CD4-positive, alpha-beta T cell treated with Interleukin-4 for 1 hour (primary cell): ENCODE results near the gene RPS8.
"Not testable (repeated sequence)": the region's sequence is repeated elsewhere in the genome, so short reads cannot be mapped to it uniquely, and the experiment has no call there.

ENCODE experiments used
- DNase-seq, 2 donors: peaks; one replicate each; pipeline ENCODE4 v3.0.0-alpha.2; 2020 to 2022

RPS8 gene

DNA sequence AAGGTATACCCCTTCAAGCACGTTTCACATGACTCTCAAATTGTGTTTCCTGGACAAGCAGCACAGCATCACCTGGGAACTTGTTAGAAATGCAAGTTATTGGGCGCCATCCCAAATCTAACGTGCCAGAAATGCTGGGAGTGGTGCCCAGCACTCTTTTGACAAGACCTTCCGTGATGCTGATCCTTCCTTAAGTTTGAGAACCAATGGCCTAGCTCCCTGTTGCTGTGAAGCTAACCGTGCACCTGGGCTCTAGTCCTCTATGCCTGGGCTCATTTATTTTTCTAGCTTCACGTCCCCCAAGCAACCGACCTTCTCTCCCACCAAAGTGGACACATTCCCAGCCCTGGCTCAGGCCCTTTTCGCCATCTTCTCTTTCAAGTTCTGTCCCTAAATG lies 8.4 kb downstream of the RPS8 start:
- no peak for DNase-seq

GRCh38 chr1:44784094-44785028 lies 9.0 kb downstream of the RPS8 start:
- DNase-seq: peak in 1 of 2 donors; percentile 41

DNA sequence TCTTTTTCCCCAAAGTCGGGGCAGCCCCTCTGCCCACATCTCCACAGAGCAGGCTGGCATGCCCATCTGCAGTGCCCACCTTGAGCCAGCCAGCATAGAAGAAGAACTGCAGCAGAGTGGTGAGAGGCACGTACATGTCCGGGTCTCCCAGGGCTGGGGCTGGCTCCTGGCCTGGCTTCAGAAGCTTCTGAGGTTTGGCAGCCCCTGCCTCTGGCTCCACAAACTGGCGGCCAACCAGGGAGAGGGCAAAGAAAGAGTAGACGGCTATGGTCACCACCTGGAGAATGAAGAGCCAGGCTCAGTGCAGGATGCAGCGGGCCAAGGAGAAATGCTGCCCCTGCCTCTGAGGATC lies 9.7 kb downstream of the RPS8 start:
- no peak for DNase-seq

DNA sequence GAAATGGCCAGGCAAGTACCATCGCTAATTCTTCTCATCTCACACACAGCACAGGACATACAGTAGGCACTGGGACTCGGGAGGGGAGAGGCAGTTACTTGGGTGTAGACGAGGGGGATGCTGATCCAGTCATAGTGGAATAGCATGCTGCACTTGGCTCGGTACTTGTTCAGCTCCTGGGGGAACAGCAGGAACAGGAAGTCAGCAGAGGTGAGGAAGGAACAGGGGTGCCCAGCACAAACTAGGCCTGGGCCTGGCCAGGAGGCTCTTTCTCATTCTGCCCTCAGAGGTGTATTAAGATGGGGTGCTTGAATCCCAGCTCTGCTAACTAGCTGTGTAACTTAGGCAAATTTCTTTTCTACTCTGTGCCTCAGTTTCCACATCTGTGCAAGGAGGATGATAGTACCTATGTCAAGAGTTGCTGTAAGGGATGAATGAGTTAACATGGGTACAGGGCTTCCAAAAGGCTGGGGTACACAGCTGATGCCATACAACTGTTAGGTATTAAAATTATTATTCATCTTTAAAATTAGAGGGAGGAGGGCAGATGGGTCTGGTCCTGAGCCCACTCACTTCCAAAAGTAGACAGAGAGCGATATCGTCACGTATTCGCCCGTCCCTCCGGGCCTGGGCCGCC lies 10.3 kb downstream of the RPS8 start:
- DNase-seq: no peak

DNA sequence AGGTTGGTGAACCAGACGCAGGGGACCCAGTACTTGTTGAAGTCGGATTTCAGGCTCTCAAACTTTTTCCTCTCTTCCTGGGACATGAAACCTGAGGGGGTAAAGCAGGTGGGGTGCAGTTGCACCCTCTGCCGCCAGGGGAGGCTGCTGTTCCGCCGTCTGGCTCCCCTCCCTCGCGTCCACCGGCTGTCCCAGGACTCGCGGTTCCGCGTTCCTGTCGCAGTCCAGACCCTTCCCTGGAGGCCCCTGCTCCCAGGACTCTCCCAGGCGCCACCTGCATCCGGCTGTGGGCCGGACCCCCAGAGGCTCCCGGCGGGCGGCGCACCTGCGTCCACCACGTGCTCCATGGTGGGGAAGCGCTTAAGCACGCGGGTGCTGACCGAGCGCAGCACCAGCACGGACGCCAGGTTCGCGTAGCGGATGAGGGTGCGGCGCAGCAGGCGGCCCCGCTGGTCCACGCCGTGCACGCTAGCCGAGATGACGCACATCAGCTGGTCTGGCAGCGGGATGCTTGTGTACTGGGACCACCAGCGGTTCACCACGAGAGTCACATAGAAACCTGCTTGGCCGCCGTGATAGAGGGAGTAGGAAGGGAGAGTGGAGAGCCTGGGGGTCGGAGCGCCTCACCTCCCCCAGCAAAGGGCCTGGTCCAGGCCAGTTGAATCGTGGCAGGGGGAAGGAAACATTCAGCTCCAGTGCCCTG lies 10.9 kb downstream of the RPS8 start:
- DNase-seq: peak; percentile 78 to 82

DNA sequence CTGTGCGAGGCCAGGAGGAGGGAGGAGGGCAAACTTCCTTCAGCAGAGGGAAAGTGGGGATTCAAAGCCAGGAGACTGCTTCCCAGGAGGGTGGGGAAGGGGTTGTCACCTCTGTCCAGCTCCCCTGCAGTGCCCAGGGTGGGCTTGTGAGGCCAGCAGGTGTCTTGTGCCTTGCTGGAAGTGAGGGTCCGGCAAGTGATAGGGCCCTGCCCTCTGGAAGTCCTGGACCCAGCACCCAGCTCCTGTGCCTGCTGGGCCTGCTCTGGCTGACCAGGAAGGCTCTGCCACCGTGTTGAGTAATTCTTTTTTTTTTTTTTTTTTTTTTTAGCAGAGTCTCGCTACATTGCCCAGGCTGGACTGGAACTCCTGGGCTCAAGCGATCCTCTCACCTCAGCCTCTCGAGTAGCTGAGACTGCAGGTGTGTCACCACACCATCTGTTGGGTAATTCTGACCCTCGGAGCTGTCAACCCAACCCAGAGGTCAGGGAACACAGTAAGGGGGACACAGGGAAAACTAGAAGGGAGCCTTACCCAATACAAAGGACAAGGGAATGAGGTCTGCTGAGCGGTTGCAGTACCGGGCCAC lies 11.6 kb downstream of the RPS8 start:
- no peak for DNase-seq

DNA sequence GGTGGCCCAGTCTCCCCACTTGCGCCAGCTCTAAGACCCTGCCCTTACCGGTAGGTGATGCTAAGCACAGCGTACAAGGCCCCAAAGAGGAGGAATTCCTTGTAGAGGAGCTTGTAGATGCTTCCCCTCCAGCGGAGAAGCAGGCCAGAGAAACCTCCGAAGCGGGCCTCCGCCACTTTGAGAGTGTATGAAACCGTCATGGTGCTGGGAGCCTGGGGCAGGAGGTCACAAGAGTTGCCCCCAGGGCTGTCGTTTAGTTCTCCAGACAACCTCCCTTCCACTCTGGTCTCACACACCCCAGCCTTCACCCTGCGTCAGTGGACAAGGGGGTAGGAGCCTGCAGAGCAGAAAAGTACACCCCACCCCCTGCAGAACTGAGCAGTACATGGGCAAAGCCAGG lies 12.2 kb downstream of the RPS8 start:
- no peak for DNase-seq

GRCh38 chr1:44788120-44788860 lies 12.9 kb downstream of the RPS8 start, which contains the start of gene BEST4:
Gene BEST4 (minus strand): TSS chr1:44788170. CDS start chr1:44787705, 465 bp downstream.
- DNase-seq: no peak

- DNase-seq: no peak
Observed at GRCh38 chr1:44790968-44791801, 15.8 kb downstream of the RPS8 start.

GRCh38 chr1:44792736-44793502 lies 17.6 kb downstream of the RPS8 start:
- no peak for DNase-seq

GRCh38 chr1:44797886-44798285 lies 22.5 kb downstream of the RPS8 start:
- DNase-seq: not testable (repeated sequence)

DNA sequence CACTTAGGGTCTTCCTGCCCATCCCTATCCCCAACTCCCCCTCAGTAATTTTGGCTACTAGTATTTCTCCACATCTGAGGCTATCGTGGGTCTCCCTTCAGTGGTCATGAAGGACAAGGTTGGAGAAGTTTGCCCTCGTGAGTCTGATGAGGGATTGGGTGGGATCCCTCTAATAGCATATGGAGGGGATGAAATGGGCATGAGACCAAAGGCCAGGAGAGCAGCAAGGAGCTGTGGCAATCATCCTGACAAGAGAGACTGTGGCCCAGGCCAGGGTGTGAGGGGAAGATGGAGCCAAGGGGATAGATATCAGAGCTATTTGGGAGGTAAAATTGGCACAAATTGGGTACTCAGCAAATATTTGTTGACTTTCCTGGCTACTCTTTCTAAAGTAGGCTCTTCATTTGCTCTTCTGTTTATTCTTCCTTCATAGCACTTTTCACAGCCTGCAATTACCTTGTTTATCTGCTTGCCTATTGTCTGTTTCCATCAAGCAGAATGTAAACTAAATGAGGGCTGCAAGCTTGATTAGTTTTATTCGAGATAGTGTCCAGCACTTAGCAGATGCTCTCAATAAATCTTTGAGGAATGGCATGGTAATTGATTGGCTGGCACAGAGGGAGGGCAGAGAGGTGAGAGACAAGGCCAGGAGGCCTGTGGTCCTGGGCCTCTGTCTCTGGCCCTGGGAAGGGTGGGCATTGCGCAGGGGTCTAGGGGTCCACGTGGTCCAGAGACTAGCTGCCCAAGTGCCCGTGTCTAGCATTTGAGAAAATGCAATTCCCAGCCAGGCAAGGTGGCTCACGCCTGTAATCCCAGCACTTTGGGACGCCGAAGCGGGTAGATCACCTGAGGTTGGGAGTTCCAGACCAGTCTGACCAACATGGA lies 23.4 kb downstream of the RPS8 start:
- no peak for DNase-seq

DNA sequence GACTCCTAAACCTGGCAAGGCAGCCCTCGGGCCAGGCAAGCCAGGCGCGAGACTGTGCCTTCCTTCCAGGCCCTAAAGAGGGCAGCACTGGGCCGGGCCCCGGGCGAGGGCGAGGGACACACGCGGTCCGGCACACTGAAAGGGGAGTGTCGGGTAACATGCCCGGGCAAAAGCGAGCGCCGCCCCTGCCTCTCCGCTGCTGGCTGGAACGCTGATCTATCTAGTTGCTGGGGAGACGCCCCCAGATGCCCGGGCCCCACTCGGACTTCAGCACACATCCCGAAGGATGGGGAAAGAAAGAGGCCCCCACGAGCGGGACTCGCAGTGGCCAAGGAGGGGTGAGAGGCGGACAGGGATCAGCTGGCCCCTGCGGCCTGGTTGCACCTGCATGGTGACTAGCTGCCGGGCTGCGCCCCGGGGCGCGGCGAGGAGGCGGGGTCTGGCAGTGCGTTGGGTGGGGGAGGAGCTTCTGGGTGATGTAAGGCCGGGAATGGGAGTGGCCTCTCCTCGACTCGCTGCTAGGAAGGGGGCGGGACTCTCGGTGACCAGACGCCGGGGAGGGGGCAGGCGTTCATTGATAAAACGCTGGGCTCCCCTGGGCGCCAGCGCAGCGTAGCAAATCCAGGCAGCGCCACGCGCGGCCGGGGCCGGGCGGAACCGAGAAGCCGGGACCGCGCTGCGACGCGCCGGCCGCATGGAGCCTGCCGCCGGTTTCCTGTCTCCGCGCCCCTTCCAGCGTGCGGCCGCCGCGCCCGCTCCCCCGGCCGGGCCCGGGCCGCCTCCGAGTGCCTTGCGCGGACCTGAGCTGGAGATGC lies 24.6 kb downstream of the RPS8 start, which contains the start of gene PLK3:
PLK3 (plus strand) TSS at position 608 of the 815 bp plus-strand sequence; CDS start at position 695, 87 bp downstream.
- peak; percentile 99 for DNase-seq

- DNase-seq: peak; percentile 41 to 60
Observed at GRCh38 chr1:44801491-44802305, 26.4 kb downstream of the RPS8 start.

DNA sequence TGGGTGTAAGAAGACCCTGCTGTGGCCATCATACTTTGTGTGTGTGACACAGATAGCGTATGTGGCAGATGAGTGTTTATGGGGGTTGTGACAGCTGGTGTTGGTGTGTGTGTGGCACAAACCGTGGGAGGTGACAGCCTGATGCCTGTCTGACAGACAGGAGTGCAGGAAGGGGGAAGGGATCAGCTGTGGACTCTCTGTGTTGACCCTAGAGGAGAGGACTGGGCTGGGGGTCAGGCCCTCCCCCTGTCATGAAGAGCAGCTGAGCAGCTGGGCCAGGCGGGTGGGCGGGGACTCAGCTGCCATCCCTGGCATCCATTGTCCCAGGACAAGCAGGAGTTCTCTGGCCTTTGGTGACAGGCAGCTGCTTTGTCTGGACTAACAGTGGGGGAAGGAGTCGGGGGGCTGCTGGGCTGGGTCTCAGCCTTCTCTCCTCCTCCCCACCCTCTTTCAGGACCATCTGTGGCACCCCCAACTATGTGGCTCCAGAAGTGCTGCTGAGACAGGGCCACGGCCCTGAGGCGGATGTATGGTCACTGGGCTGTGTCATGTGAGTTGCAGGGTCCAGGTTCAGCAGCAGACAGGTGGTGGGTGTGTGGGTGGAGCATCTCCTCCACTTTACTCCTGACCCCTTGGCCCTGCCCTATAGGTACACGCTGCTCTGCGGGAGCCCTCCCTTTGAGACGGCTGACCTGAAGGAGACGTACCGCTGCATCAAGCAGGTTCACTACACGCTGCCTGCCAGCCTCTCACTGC lies 27.1 kb downstream of the RPS8 start:
- DNase-seq: no peak

GRCh38 chr1:44803062-44803311 lies 27.6 kb downstream of the RPS8 start:
- no peak for DNase-seq
